OCI-LY1 (cell line): Measurements from ENCODE around the gene ZBTB24.

ENCODE experiments used
- H2AFZ ChIP-seq: fragments of 200-600 bp; sonication (generic), shearing (Covaris generic); 2 replicates; pipeline ENCODE4 v1.6.0; 2014; ENCODE audit warnings: antibody characterized with exemption, mild to moderate bottlenecking, low read length
- H3F3A ChIP-seq: fragments of 200-600 bp; sonication (generic), shearing (Covaris generic); 2 replicates; pipeline ENCODE4 v1.6.0; 2014; ENCODE audit warnings: mild to moderate bottlenecking, antibody characterized with exemption, low read length, moderate library complexity; ENCODE audit not compliant: insufficient read depth
- H3K27ac ChIP-seq: fragments of 200-600 bp; sonication (generic); 2 replicates; pipeline ENCODE4 v1.5.1; 2014; ENCODE audit warnings: low read length, mixed run types, mild to moderate bottlenecking, low read depth; ENCODE audit not compliant: poor library complexity, severe bottlenecking
- H3K27me3 ChIP-seq: fragments of 200-600 bp; sonication (generic); 2 replicates; pipeline ENCODE4 v1.6.0; 2014; ENCODE audit warnings: antibody characterized with exemption, mild to moderate bottlenecking, low read length, moderate library complexity; ENCODE audit not compliant: insufficient read depth
- H3K36me3 ChIP-seq: fragments of 200-600 bp; sonication (generic); 2 replicates; pipeline ENCODE4 v1.6.1; 2014; ENCODE audit warnings: mild to moderate bottlenecking, antibody characterized with exemption, low read length, moderate library complexity, mixed read lengths; ENCODE audit not compliant: insufficient read depth
- H3K4me1 ChIP-seq: fragments of 200-600 bp; sonication (generic); 2 replicates; pipeline ENCODE4 v1.5.1; 2014; ENCODE audit warnings: mild to moderate bottlenecking, low read length, moderate library complexity; ENCODE audit not compliant: insufficient read depth, severe bottlenecking
- H3K4me2 ChIP-seq: fragments of 200-600 bp; sonication (generic), shearing (Covaris generic); 2 replicates; pipeline ENCODE4 v1.6.1; 2014; ENCODE audit warnings: low read length
- H3K4me3 ChIP-seq: fragments of 200-600 bp; sonication (generic); 2 replicates; pipeline ENCODE4 v1.5.1; 2014; ENCODE audit warnings: low read length, low read depth, mild to moderate bottlenecking, mixed read lengths; ENCODE audit not compliant: poor library complexity, severe bottlenecking
- H3K79me2 ChIP-seq: fragments of 200-600 bp; shearing (Covaris generic); 2 replicates; pipeline ENCODE4 v1.6.1; 2016; ENCODE audit warnings: mixed run types, low read length, mixed read lengths; ENCODE audit not compliant: insufficient read depth
- H3K9ac ChIP-seq: fragments of 200-600 bp; sonication (generic), shearing (Covaris generic); 2 replicates; pipeline ENCODE4 v1.6.1; 2014; ENCODE audit warnings: mild to moderate bottlenecking, low read length, mixed read lengths
- H3K9me2 ChIP-seq: fragments of 200-600 bp; sonication (generic), shearing (Covaris generic); 2 replicates; pipeline ENCODE4 v1.6.1; 2014; ENCODE audit warnings: low read depth, mild to moderate bottlenecking, low read length, mixed read lengths
- H3K9me3 ChIP-seq: fragments of 200-600 bp; shearing (Covaris generic); 2 replicates; pipeline ENCODE4 v1.6.1; 2014; ENCODE audit warnings: low read length, mixed read lengths
- H4K20me1 ChIP-seq: fragments of 200-600 bp; sonication (generic), shearing (Covaris generic); 2 replicates; pipeline ENCODE4 v1.6.0; 2016; ENCODE audit warnings: mild to moderate bottlenecking, low read length; ENCODE audit not compliant: insufficient read depth
- EZH2 ChIP-seq: fragments of 200-600 bp; sonication (generic), shearing (Covaris generic); IDR thresholded peaks from 2 replicates; pipeline ENCODE4 v1.8.0; 2017; ENCODE audit warnings: borderline replicate concordance, mixed run types, mild to moderate bottlenecking, antibody characterized with exemption, low read length, moderate library complexity, mixed read lengths
- TF ChIP-seq, protein P1 (sequence below): fragments of 200-600 bp; sonication (generic), shearing (Covaris generic); IDR thresholded peaks from 2 replicates; pipeline ENCODE4 v1.5.1; 2017; ENCODE audit warnings: mild to moderate bottlenecking, antibody characterized with exemption, low read length, moderate library complexity, mixed read lengths

Gene ZBTB24

DNA sequence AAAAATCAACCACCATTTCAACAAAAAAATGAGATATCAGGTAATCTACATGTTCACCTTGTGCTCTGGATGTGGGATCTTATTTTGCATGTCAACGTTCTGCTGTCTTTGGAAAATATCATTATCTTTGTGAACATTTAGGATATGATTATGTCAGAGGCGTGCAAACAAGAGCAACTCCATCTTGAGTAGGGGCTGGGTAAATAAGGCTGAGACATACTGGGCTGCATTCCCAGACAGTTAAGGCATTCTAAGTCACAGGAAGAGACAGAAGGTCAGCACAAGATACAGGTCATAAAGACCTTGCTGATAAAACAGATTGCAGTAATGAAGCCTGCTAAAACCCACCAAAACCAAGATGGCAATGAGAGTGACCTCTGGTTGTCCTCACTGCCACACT is 28.8 kb upstream of the ZBTB24 start:
- Histone ChIP-seq H3K9me3 (no peaks in the 10 kb centered on the region), H3K27ac (no peak overlapping the region), H3K27me3 (peaks cover 3% of the 10 kb centered on the region; the same call in 1 of the 2 replicates), H4K20me1 (no peaks in the 10 kb centered on the region), H3K4me3 (no peak overlapping the region), H3K4me1 (no peaks in the 10 kb centered on the region), H3K36me3 (no peaks in the 10 kb centered on the region; the same call in 1 of the 2 replicates), H3F3A (no peaks in the 10 kb centered on the region), H3K4me2 (no peak overlapping the region), H3K9ac (no peak overlapping the region), H2AFZ (no peak overlapping the region), H3K79me2 (no peaks in the 10 kb centered on the region), H3K9me2 (no peaks in the 10 kb centered on the region)
- TF ChIP-seq, protein P1, sequence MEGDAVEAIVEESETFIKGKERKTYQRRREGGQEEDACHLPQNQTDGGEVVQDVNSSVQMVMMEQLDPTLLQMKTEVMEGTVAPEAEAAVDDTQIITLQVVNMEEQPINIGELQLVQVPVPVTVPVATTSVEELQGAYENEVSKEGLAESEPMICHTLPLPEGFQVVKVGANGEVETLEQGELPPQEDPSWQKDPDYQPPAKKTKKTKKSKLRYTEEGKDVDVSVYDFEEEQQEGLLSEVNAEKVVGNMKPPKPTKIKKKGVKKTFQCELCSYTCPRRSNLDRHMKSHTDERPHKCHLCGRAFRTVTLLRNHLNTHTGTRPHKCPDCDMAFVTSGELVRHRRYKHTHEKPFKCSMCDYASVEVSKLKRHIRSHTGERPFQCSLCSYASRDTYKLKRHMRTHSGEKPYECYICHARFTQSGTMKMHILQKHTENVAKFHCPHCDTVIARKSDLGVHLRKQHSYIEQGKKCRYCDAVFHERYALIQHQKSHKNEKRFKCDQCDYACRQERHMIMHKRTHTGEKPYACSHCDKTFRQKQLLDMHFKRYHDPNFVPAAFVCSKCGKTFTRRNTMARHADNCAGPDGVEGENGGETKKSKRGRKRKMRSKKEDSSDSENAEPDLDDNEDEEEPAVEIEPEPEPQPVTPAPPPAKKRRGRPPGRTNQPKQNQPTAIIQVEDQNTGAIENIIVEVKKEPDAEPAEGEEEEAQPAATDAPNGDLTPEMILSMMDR = no peak
- TF ChIP-seq EZH2 = no peak

DNA sequence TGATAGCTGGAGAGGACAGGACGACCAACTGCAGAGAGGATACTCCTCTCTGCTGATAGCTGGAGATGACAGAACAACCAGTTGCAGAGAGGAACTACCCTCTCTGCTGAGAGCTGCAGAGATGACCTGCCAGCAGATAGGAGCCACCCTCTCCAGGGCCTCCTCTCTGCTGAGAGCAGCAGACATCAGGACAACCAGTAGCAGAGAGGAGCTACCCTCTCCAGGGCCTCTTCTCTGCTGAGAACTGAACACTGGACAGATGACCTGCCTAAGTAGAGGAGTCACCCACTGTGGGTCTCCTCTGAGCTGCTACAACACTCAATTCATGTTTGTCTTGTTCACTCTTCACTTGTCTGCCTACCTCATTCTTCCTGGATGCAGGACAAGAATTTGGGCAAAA is 27.3 kb upstream of the ZBTB24 start:
- Histone ChIP-seq H2AFZ (no peak overlapping the region), H3K9ac (no peak overlapping the region), H3K9me3 (no peaks in the 10 kb centered on the region), H3F3A (no peaks in the 10 kb centered on the region), H3K4me2 (no peak overlapping the region), H3K4me1 (no peaks in the 10 kb centered on the region), H3K36me3 (no peaks in the 10 kb centered on the region; the same call in 1 of the 2 replicates), H3K79me2 (no peaks in the 10 kb centered on the region), H3K27me3 (peaks cover 3% of the 10 kb centered on the region; the same call in 1 of the 2 replicates), H3K9me2 (no peaks in the 10 kb centered on the region), H3K27ac (no peak overlapping the region), H4K20me1 (no peaks in the 10 kb centered on the region), H3K4me3 (no peak overlapping the region)
- no peak for TF ChIP-seq EZH2
- TF ChIP-seq, protein P1 = no peak

DNA sequence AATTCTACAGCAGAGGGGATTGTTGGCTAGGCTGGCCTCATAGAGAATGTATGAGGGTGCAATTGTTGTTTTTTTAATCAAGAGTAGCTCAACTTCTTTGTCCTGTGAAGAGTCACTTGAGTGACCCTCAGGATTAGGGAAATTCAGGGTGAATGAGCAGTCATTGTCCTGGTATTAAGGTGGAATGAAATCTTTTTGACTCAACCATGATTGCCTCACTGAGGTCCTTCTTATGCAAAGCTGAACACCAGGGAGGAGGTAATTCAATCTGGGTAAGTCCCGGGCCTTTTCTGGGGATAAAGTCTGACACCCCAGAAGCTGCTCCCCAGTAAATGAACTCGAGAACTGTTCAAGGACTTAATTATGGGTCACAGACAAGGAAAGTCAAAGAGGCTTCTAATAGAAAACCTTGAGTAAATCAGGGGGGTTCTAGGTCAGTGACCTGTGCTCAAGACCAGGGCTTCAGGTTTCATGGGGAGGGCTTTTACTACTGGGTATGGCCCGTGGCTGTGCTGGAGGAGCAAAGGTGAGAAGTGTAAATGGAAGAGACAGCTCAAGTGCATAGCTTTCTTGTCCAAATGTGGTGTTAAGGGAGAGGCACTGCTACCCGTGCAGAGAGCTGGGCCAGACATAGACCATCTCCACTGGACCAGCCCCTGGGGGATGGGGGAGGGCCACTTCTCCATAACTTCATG is 25.3 kb upstream of the ZBTB24 start:
- Histone ChIP-seq H3K36me3 (no peaks in the 10 kb centered on the region; the same call in 1 of the 2 replicates), H2AFZ (no peak overlapping the region), H3K9ac (no peak overlapping the region), H3K4me1 (no peaks in the 10 kb centered on the region), H3K4me3 (no peak overlapping the region), H3K4me2 (no peak overlapping the region), H3K27ac (no peak overlapping the region), H3F3A (no peaks in the 10 kb centered on the region), H4K20me1 (no peaks in the 10 kb centered on the region), H3K79me2 (no peaks in the 10 kb centered on the region), H3K9me3 (no peaks in the 10 kb centered on the region), H3K9me2 (no peaks in the 10 kb centered on the region), H3K27me3 (peaks cover 3% of the 10 kb centered on the region; the same call in 1 of the 2 replicates)
- TF ChIP-seq, protein P1 = no peak
- TF ChIP-seq EZH2 = no peak
